Duodenal mucosa (tissue), 2 donors: Measurements from ENCODE around the gene LRMDA.

Source experiments
- H3K27ac ChIP-seq: one replicate; pipeline ENCODE4 v1.7.0; 2013; ENCODE audit warnings: low read depth, low read length
- H3K27me3 ChIP-seq, 2 donors: one replicate each; pipeline ENCODE4 v1.7.0; 2013; ENCODE audit warnings: low read length in 2 of 2, control low read depth in 1 of 2; ENCODE audit not compliant: insufficient read depth in 2 of 2, control insufficient read depth in 1 of 2
- H3K36me3 ChIP-seq, 2 donors: one replicate each; pipeline ENCODE4 v1.7.0; 2013; ENCODE audit warnings: low read length in 2 of 2, control low read depth in 1 of 2; ENCODE audit not compliant: insufficient read depth in 2 of 2, control insufficient read depth in 1 of 2
- H3K4me1 ChIP-seq, 2 donors: one replicate each; pipeline ENCODE4 v1.7.0; 2013; ENCODE audit warnings: low read length in 2 of 2, control low read depth in 1 of 2; ENCODE audit not compliant: insufficient read depth in 2 of 2, control insufficient read depth in 1 of 2
- H3K4me3 ChIP-seq, 2 donors: one replicate each; pipeline ENCODE4 v1.7.0; 2013; ENCODE audit warnings: low read length in 2 of 2, low read depth in 1 of 2
- H3K9ac ChIP-seq, 2 donors: one replicate each; pipeline ENCODE4 v1.7.0; 2013; ENCODE audit warnings: low read length in 2 of 2, low read depth in 1 of 2
- H3K9me3 ChIP-seq, 2 donors: one replicate each; pipeline ENCODE4 v1.7.0; 2013; ENCODE audit warnings: low read length in 2 of 2, control low read depth in 1 of 2; ENCODE audit not compliant: control insufficient read depth in 1 of 2

Gene LRMDA

GRCh38 chr10:76044751-76045150 lies 613.3 kb downstream of the LRMDA start:
- Histone ChIP-seq H3K9ac (no peak overlapping the region), H3K4me3 (no peak overlapping the region), H3K27me3 (no peaks in the 10 kb centered on the region), H3K27ac (no peak overlapping the region), H3K9me3 (no peaks in the 10 kb centered on the region), H3K36me3 (no peaks in the 10 kb centered on the region), H3K4me1 (no peaks in the 10 kb centered on the region)

- Histone ChIP-seq H3K9me3 (no peaks in the 10 kb centered on the region), H3K27me3 (no peaks in the 10 kb centered on the region), H3K27ac (no peak overlapping the region), H3K4me3 (no peak overlapping the region), H3K9ac (no peak overlapping the region), H3K36me3 (no peaks in the 10 kb centered on the region), H3K4me1 (peaks cover 0 to 3% of the 10 kb centered on the region in 2 donors)
Measured at GRCh38 chr10:76045174-76045573, 613.8 kb downstream of the LRMDA start.

- H3K4me1 ChIP-seq: peaks cover 11 to 14% of the 10 kb centered on the region in 2 donors
- H3K9ac ChIP-seq: no peak overlapping the region
- H3K27me3 ChIP-seq: no peaks in the 10 kb centered on the region
- no peaks in the 10 kb centered on the region for H3K36me3 ChIP-seq
- no peak overlapping the region for H3K27ac ChIP-seq
- H3K4me3 ChIP-seq: no peak overlapping the region
- H3K9me3 ChIP-seq: no peaks in the 10 kb centered on the region
Measured at GRCh38 chr10:76047521-76047920, 616.1 kb downstream of the LRMDA start.

- H3K9me3 ChIP-seq: no peaks in the 10 kb centered on the region
- H3K36me3 ChIP-seq: no peaks in the 10 kb centered on the region
- H3K27ac ChIP-seq: no peak overlapping the region
- peaks cover 11 to 14% of the 10 kb centered on the region in 2 donors for H3K4me1 ChIP-seq
- no peak overlapping the region for H3K9ac ChIP-seq
- H3K27me3 ChIP-seq: no peaks in the 10 kb centered on the region
- no peak overlapping the region for H3K4me3 ChIP-seq
Measured at GRCh38 chr10:76049581-76050290, 618.3 kb downstream of the LRMDA start.

- Histone ChIP-seq H3K4me3 (no peak overlapping the region), H3K27ac (no peak overlapping the region), H3K9me3 (peaks cover 0 to under 1% of the 10 kb centered on the region in 2 donors)
Measured at GRCh38 chr10:76050291-76050625, 618.8 kb downstream of the LRMDA start.

GRCh38 chr10:76051007-76051936 lies 619.8 kb downstream of the LRMDA start:
- Histone ChIP-seq H3K4me3 (no peak overlapping the region), H3K36me3 (no peaks in the 10 kb centered on the region), H3K27ac (no peak overlapping the region), H3K27me3 (no peaks in the 10 kb centered on the region), H3K9ac (no peak overlapping the region), H3K4me1 (peaks cover 11 to 14% of the 10 kb centered on the region in 2 donors), H3K9me3 (peaks cover 0 to 9% of the 10 kb centered on the region in 2 donors)

More at GRCh38 chr10:76050291-76050625, 618.8 kb downstream of the LRMDA start:
- no peaks in the 10 kb centered on the region for H3K27me3 ChIP-seq
- peaks cover 11 to 14% of the 10 kb centered on the region in 2 donors for H3K4me1 ChIP-seq
- H3K36me3 ChIP-seq: no peaks in the 10 kb centered on the region
- no peak overlapping the region for H3K9ac ChIP-seq

DNA sequence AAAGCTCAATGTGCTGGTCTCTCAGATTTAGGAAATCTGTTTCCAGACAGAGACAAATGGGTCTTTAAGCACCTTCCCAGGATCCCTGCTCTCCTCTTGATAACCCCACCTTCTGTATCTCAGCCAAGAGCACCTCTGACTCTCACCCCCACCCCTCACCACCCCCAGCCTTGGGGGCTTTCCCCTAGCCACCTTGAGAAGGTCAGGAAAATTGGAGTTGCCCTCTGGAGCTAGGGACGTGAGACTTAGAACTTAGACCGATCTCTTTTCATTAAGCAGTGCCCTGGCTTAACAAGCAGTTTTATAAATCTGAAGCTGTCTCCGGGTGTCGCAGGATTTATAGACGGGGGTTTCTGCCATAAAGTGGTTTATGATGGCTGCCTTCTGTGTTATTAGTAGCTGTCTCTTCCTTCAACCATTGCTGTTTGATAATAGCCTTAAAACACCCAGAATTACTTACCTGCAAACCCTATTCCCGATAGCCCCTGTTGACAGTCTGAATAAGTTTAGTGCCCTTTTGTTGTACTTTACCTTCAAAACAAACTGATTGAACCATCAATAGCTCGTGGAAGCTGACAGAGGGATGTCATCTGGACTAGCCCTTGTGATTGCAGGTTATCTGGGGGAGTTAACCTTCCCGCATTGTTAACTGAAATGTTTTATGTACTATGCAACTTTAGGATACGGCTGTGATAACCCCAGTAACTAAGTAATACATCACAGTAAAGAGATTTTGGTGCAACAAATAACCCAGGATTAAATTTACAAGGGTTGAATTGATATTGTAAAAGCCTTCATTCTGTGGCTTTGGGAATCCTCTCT lies 621.5 kb downstream of the LRMDA start:
- peaks cover 11 to 14% of the 10 kb centered on the region in 2 donors for H3K4me1 ChIP-seq
- no peak overlapping the region for H3K4me3 ChIP-seq
- no peak overlapping the region for H3K9ac ChIP-seq
- no peaks in the 10 kb centered on the region for H3K27me3 ChIP-seq
- H3K27ac ChIP-seq: no peak overlapping the region
- H3K36me3 ChIP-seq: no peaks in the 10 kb centered on the region
- peaks cover 0 to 12% of the 10 kb centered on the region in 2 donors for H3K9me3 ChIP-seq

DNA sequence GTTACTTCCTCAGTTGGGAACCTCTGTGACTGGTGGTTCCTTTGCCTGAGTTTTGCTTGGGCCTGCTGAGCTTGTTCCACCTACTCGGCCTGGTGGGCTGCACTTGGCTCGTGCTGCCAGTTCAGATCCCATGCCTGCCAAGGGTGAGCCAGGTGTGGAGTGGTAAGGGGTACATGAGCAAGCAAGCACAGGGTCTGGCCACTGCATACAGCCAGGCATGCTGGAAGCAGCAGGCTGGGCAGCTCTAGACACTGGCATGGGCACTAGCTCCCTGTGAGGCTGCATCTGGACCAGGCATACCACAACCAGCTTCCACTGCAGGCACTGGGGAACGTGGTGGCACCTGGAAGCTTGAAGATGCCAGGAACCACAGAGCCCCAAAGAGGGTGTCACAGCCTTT lies 624.0 kb downstream of the LRMDA start:
- H3K4me1 ChIP-seq: peaks cover 8 to 9% of the 10 kb centered on the region in 2 donors
- no peaks in the 10 kb centered on the region for H3K36me3 ChIP-seq
- H3K9me3 ChIP-seq: peaks cover 0 to 12% of the 10 kb centered on the region in 2 donors
- H3K27ac ChIP-seq: no peak overlapping the region
- no peak overlapping the region for H3K9ac ChIP-seq
- no peak overlapping the region for H3K4me3 ChIP-seq
- no peaks in the 10 kb centered on the region for H3K27me3 ChIP-seq

DNA sequence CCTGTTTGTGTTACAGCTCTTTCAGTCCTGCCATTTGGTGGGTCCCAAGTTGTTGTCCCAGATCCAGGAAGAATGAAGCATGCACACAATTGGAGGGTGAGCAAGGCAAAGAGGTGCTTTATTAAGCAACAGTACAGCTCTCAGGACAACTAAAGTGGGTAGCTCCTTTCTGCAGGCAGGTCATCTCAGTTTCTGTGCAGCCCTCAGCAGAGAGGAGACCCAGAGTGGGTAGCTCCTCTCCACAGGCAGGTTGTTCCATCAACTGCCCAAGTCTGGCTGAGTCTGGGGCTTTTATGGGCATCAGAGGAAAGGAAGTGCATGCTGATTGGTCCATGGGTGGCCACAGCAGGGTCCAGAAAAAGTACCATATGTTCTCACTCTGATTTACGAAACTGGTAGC lies 624.5 kb downstream of the LRMDA start:
- H3K9ac ChIP-seq: no peak overlapping the region
- H3K27ac ChIP-seq: no peak overlapping the region
- peaks cover 0 to 12% of the 10 kb centered on the region in 2 donors for H3K9me3 ChIP-seq
- no peaks in the 10 kb centered on the region for H3K27me3 ChIP-seq
- peaks cover 3 to 4% of the 10 kb centered on the region in 2 donors for H3K4me1 ChIP-seq
- no peaks in the 10 kb centered on the region for H3K36me3 ChIP-seq
- no peak overlapping the region for H3K4me3 ChIP-seq
